GM12801 (cell line): ENCODE results near the gene CSNK2A1.

Experiments
- TF ChIP-seq, protein P1 (sequence below): IDR thresholded peaks from one replicate; pipeline ENCODE4 v1.5.1; 2011; ENCODE audit warnings: control low read depth; ENCODE audit not compliant: insufficient read length; ENCODE audit errors: extremely low read depth

CSNK2A1 gene

GRCh38 chr20:543369-544152 lies at the start of gene CSNK2A1:
CSNK2A1 (minus strand) TSS chr20:543790; CDS start chr20:508551, 35,239 bp downstream.
- TF ChIP-seq, protein P1, sequence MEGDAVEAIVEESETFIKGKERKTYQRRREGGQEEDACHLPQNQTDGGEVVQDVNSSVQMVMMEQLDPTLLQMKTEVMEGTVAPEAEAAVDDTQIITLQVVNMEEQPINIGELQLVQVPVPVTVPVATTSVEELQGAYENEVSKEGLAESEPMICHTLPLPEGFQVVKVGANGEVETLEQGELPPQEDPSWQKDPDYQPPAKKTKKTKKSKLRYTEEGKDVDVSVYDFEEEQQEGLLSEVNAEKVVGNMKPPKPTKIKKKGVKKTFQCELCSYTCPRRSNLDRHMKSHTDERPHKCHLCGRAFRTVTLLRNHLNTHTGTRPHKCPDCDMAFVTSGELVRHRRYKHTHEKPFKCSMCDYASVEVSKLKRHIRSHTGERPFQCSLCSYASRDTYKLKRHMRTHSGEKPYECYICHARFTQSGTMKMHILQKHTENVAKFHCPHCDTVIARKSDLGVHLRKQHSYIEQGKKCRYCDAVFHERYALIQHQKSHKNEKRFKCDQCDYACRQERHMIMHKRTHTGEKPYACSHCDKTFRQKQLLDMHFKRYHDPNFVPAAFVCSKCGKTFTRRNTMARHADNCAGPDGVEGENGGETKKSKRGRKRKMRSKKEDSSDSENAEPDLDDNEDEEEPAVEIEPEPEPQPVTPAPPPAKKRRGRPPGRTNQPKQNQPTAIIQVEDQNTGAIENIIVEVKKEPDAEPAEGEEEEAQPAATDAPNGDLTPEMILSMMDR = no peak

DNA sequence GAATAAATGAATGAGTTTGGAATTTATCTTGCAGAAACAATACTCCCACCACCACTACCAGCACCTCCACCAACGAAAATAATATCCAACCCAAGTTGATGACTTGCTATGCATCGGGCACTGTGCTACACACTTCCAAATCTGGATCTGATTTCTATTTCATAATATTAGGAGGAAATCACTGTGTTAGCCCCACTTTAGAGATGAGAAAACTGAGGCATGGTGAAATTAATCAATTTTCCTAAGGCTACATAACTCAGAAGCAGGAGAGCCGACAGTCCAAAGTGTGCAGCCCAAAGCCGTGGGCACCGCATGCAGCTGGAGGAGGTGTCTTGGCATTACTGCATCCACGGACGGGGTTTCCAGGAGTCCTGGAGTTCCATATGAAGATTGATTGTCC lies 48.9 kb upstream of the CSNK2A1 start:
- TF ChIP-seq, protein P1 = no peak

- TF ChIP-seq, protein P1 = no peak
These were observed 48.4 kb upstream of the CSNK2A1 start for GRCh38 chr20:591941-592340.

GRCh38 chr20:588932-589672 lies 45.5 kb upstream of the CSNK2A1 start:
- TF ChIP-seq, protein P1 = no peak

DNA sequence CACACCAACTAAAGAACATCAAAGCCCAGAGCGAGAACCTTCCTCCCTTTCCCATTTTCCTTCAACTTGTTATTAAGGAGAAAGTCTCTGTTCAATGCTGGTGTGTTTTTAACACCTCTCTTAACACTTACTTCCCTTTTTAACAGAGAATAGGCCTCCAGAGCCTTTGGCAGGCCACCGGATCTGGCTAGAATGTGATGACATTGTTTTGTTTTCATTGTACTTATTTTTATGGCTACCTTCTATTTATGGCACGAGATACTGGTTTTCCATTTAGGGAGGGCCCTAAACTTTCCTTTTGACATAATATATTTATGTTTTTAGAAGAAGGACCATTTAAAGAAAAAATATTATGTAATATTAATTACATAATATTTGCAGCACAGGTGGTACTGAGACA lies 44.9 kb upstream of the CSNK2A1 start:
- TF ChIP-seq, protein P1 = no peak

GRCh38 chr20:584971-585301 lies 41.3 kb upstream of the CSNK2A1 start:
- TF ChIP-seq, protein P1 = no peak

GRCh38 chr20:584161-584970 lies 40.8 kb upstream of the CSNK2A1 start:
- TF ChIP-seq, protein P1 = no peak
